ENCODE data around the gene OR6J1. TPM values are rescaled to one million over a fixed set of nuclear protein-coding genes. Genes with fewer than 3 reads are reported as not detected.

OR6J1 gene
- total and polyA plus RNA-seq, 2 of the 13 experiments (the other 11 are each of a cell fraction or from before 2014, with no cell fraction given), result not detected

GRCh38 chr14:22589096-22589839 is 54.9 kb downstream of the OR6J1 start, which contains the start of gene DAD1 (continued):
- TF ChIP-seq ZNF772 (CRISPR knock-in tag; IDR thresholded peaks at IDR 0.05) (peak; percentile 78; the same call in 1 of the 2 replicates), SAFB2 (CRISPR knock-in tag; IDR thresholded peaks at IDR 0.05; ENCODE audit: borderline replicate concordance, low read depth) (peak; percentile 96; the same call in 1 of the 2 replicates), BHLHE40 (IDR thresholded peaks at IDR 0.05; ENCODE audit: low read length) (peak; percentile 71), ZNF121 (CRISPR knock-in tag; IDR thresholded peaks at IDR 0.05) (no peak), NKX3-1 (CRISPR knock-in tag; IDR thresholded peaks at IDR 0.05) (no peak; the same call in 1 of the 2 replicates), NR3C1 (CRISPR knock-in tag; IDR thresholded peaks at IDR 0.05) (peak; percentile 67; the same call in 1 of the 2 replicates), RNF2 (conservative IDR thresholded peaks at IDR 0.05; ENCODE audit: low read depth) (no peak; the same call in 1 of the 2 replicates), THAP8 (CRISPR knock-in tag; IDR thresholded peaks at IDR 0.05; ENCODE audit: borderline replicate concordance) (no peak), ZBTB34 (CRISPR knock-in tag; IDR thresholded peaks at IDR 0.05) (peak; percentile 26; the same call in 1 of the 2 replicates), ZNF326 (CRISPR knock-in tag; IDR thresholded peaks at IDR 0.05; ENCODE audit: borderline replicate concordance) (no peak; the same call in 1 of the 2 replicates), ZNF335 (CRISPR knock-in tag; IDR thresholded peaks at IDR 0.05) (peak; percentile 71; the same call in 1 of the 2 replicates), NPAS2 (CRISPR knock-in tag; IDR thresholded peaks at IDR 0.05; ENCODE audit: borderline replicate concordance) (no peak), ARID5B (CRISPR knock-in tag; IDR thresholded peaks at IDR 0.05) (peak; percentile 60), SMARCE1 (IDR thresholded peaks at IDR 0.05; ENCODE audit: borderline replicate concordance) (no peak), TFDP2 (CRISPR knock-in tag; IDR thresholded peaks at IDR 0.05) (peak; percentile 56), ZIK1 (CRISPR knock-in tag; IDR thresholded peaks at IDR 0.05; ENCODE audit: borderline replicate concordance, low read depth) (peak; percentile 71; the same call in 1 of the 2 replicates), ZNF691 (CRISPR knock-in tag; IDR thresholded peaks at IDR 0.05; ENCODE audit: borderline replicate concordance, low read depth) (peak; percentile 38; the same call in 1 of the 2 replicates), ZNF362 (CRISPR knock-in tag; IDR thresholded peaks at IDR 0.05; ENCODE audit: borderline replicate concordance) (no peak; the same call in 1 of the 2 replicates), ZSCAN31 (CRISPR knock-in tag; IDR thresholded peaks at IDR 0.05; ENCODE audit: low read depth) (peak; percentile 90)
